ENCODE results near the gene BCR.

GRCh38 chr22:23357053-23357452, 176.7 kb downstream of the BCR start:
- no peak for TF ChIP-seq CTCF (IDR thresholded peaks at IDR 0.05)
- no peak for TF ChIP-seq POLR2A (IDR thresholded peaks at IDR 0.05)
